Activated T-cell treated with anti-CD3 and anti-CD28 coated beads for 24 hours (primary cell): Measurements from ENCODE around the gene AKR1A1.

Experiments
- DNase-seq: peaks from one replicate; pipeline ENCODE4 v3.0.0-alpha.2; 2020; ENCODE audit warnings: low read depth

The AKR1A1 gene

GRCh38 chr1:45617618-45618017 lies 67.0 kb downstream of the AKR1A1 start:
- no peak for DNase-seq

DNA sequence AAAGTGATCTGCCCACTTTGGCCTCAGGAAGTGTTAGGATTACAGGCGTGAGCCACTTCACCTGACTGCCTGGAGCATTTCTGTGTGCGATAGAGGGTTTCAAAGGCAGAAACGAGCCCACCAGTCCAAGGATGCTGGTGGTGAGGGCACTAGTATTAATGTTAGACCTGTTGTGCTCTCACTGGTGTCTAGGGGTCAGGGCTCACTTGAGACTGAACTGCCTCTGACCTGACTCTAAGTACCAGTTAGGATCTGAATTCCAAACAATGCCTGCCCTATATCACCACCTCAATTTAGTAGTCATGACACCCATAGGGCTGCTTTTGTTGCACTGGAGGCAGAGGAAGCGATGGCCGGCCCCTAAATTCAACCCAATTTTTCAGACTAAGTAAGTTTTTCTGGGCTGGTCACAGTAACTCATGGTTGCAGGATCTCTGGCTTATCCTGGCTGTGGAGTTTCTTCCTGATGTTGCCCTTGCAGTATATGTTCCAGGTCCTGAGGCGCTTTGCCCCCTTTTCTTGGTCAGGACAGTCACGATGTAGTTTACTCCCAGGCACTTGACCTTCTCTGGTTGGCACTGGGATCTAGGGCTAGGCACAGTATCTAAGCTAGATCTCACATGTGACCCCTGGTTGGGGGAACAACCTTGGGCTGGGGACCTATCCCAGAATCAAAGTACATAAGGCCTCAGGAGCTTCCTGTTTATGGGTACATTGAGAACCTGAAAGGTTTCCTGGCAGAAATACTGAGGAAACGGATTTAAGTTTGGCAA lies 68.7 kb downstream of the AKR1A1 start:
- no peak for DNase-seq
